GM12801 (cell line): ENCODE data around the gene WDR45B.

ENCODE experiments used
- TF ChIP-seq, protein P1 (sequence below): IDR thresholded peaks from one replicate; pipeline ENCODE4 v1.5.1; 2011; ENCODE audit warnings: control low read depth; ENCODE audit not compliant: insufficient read length; ENCODE audit errors: extremely low read depth

The WDR45B gene

DNA sequence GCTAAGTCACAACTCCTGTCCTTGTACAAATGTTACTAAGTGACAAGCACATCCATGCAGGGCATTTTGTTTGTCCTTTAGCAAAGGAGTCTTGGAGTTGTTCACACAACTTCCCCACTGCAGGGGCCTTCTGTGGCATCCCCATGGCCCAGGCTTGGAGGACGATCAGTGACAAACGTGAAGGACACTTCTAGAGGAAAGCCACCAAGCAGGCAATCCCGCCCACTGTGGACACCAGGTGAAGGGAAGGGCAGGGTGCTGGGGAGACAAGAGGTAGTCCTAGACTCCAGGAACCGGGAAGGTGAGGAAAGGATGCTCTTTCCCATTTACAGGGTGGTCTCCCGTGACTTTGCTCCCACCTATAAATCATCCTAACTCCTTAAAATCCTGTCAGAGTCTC, 4.1 kb downstream of the WDR45B start:
- TF ChIP-seq, protein P1, sequence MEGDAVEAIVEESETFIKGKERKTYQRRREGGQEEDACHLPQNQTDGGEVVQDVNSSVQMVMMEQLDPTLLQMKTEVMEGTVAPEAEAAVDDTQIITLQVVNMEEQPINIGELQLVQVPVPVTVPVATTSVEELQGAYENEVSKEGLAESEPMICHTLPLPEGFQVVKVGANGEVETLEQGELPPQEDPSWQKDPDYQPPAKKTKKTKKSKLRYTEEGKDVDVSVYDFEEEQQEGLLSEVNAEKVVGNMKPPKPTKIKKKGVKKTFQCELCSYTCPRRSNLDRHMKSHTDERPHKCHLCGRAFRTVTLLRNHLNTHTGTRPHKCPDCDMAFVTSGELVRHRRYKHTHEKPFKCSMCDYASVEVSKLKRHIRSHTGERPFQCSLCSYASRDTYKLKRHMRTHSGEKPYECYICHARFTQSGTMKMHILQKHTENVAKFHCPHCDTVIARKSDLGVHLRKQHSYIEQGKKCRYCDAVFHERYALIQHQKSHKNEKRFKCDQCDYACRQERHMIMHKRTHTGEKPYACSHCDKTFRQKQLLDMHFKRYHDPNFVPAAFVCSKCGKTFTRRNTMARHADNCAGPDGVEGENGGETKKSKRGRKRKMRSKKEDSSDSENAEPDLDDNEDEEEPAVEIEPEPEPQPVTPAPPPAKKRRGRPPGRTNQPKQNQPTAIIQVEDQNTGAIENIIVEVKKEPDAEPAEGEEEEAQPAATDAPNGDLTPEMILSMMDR = no peak

DNA sequence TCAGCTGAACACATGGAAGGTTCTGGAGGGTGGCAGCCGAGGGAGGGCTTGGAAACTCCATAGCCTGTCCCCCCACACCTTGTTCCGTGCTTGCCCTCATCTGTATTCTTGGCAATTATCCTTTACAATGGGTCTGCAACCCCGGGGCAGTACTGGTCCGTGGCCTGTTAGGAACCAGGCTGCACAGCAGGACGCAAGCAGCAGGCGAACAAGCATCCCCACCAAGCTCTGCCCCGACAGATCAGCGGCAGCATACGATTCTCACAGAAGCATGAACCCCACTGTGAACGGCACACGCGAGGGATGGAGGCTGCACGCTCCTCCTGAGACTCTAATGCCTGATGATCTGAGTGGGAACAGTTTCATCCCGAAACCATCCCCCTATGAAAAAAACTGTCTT, 6.2 kb downstream of the WDR45B start:
- TF ChIP-seq, protein P1 = no peak

DNA sequence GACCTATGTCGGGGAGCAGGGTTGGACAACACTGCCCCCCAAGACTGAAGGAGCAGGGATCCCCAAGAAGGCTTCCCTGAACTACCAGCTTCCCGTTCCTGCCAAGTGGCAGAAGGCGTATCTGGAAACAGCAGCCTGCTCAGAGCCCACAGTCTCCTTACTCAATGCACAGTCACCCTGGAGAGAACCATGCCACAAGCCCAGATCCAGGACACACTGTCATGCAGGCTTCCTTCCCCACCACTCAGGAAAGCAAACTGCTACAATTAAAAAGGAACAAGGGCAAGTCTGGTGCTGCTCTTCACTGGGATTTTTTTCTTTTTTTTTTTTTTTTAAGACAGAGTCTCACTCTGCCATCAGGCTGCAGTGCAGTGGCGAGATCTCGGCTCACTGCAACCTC, 8.2 kb downstream of the WDR45B start:
- TF ChIP-seq, protein P1 = no peak

DNA sequence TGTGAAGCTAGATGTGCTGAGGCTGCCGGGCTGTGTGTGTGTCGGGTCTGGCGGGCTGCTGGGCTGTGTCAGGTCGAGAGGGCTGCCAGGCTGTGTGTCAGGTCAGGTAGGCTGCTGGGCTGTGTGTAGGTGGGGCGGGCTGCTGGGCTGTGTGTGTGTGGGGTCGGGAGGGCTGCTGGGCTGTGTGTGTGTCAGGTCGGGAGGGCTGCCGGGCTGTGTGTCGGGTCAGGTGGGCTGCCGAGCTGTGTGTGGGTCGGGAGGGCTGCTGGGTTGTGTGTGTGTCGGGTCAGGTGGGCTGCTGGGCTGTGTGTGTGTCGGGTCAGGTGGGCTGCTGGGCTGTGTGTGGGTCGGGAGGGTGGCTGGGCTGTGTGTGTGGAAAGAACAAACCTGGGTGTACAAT, 8.6 kb downstream of the WDR45B start:
- TF ChIP-seq, protein P1 = no peak

DNA sequence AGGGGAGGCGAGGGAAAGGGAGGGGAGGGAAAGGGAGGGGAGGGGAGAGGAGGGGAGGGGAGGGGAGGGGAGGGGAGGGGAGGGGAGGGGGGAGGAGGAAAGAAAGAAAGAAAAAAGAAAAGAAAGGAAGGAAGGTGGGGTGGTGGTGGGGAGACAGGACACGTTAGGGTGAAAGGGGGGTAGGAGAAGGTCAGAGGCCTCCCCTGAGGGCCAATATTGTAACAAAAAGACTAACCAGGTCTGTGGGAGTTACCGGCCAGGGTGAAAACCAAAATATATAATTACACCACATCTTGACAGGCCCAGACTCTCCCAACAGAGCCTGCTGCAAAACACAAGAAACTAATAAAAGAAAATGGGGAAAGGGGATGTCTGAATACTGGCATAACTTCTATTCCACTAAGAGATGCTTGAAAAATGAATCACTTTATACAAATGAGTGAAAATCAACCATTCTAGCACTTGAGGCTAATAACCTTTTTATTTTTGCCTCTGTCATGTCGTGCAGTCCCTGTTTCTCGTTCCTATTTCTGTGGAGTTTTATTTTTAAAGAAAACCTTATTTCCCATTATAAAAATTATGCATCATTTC, 10.0 kb downstream of the WDR45B start:
- TF ChIP-seq, protein P1 = no peak

DNA sequence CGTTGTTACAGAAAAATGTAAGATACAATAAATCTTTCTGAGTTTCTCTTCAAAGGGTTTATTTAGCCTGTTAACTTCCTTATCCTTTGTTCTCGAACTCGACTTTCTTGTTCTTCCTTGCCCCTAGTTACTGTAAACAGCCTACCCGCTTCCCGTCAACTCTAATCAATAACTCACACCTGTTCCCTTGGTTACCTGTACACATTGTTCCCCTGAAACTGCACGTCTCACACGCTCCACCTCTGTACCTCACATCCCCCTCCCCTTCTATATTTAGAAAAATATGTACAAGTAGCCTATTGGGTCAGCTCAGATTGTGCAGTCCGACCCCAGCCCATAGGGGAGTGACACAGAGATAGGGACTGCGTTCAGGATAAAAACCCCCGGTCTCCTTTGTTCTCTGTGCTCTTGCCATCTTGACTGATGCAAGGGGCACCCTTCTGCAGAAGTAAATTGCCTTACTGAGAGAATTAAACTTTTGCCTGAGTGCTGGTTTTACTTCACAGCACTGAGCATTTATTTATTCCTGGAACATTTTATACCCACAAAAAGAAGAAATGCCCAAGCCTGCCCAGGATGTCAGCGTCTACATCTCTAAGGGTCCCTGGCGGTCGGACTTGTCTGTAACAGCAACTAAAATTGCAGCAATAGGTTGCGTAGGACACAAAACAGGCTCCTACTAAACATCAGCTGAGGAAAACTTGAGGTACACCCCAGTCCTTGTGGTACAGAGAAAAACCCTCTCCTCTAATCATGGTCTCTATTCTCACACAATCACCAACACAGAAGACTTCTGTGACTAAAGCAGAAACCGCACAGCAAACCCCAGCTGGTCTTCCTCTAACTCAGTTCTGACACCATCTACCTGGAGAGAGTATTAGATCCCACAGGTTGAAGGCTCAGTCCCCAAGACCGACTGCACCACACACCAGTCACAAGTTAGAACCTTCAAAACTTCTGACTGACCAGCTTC, 11.3 kb downstream of the WDR45B start:
- TF ChIP-seq, protein P1 = no peak

DNA sequence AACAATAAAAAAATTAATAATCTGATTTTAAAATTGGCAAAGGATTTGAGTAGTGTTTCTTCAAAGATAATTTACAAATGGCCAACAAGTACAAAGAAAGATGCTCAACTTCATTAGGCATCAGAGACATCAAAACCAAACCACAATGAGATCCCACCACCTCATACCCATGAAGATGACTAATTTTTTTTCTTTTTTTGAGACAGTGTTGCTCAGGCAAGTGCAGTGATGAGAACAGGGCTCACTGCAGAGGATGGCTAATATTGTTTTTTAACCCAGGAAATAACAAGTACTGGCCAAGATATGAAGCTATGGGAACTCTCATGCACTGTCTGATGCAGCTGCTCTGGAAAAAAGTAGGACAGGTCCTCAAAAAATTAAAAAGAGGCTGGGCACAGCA, 14.9 kb downstream of the WDR45B start:
- TF ChIP-seq, protein P1 = no peak
